ENCODE measurements around the gene FAM81A. TPM values are rescaled to one million over a fixed set of nuclear protein-coding genes. Genes with fewer than 3 reads are reported as not detected.

FAM81A gene
- total and polyA plus RNA-seq, 12 donors = 0.08 to 0.96 (median 0.28) TPM; not detected in 4

DNA sequence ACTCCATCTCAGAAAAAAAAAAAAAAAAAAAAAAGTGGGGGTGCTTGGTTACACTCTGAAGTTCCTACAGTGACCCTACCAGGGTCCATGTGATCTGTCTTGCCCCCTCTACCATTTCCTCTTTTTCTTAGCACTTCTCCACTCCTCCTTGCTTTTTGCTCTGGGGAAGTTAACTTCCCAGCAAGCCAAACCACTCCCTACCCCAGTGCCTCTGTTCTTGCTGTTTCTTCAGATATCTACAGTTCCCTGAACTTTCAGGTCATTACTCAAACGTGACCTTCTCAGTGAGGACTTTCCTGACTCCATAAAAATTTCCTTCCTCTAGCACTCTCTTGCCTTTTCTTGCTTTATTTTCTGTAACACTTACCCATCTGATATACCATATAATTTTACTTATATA is 112.5 kb downstream of the FAM81A start:
- no peak overlapping the region for H3K4me3 ChIP-seq
- 10 to 14% (median 13%) methylated on average over 1 of the region's 1 CpG for WGBS, 4 donors
- intact Hi-C loops (cut with DNase I) = no loop called here
- no peaks in the 10 kb centered on the region for H3K27me3 ChIP-seq
- DNase-seq = peak in 2 of 7 donors; percentile 4 to 18
- no peaks in the 10 kb centered on the region for H3K9me3 ChIP-seq (replicated peaks in 1 of 3)
- no peak overlapping the region for H3K27ac ChIP-seq
- H3K4me1 ChIP-seq (replicated peaks in 1 of 2) = no peaks in the 10 kb centered on the region
- no peaks in the 10 kb centered on the region for H3K36me3 ChIP-seq (replicated peaks in 1 of 2)
- TF ChIP-seq, protein P1, sequence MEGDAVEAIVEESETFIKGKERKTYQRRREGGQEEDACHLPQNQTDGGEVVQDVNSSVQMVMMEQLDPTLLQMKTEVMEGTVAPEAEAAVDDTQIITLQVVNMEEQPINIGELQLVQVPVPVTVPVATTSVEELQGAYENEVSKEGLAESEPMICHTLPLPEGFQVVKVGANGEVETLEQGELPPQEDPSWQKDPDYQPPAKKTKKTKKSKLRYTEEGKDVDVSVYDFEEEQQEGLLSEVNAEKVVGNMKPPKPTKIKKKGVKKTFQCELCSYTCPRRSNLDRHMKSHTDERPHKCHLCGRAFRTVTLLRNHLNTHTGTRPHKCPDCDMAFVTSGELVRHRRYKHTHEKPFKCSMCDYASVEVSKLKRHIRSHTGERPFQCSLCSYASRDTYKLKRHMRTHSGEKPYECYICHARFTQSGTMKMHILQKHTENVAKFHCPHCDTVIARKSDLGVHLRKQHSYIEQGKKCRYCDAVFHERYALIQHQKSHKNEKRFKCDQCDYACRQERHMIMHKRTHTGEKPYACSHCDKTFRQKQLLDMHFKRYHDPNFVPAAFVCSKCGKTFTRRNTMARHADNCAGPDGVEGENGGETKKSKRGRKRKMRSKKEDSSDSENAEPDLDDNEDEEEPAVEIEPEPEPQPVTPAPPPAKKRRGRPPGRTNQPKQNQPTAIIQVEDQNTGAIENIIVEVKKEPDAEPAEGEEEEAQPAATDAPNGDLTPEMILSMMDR (IDR thresholded peaks at IDR 0.05) = no peak
- TF ChIP-seq POLR2A (IDR thresholded peaks at IDR 0.05) = no peak

GRCh38 chr15:59550956-59551355 is 113.0 kb downstream of the FAM81A start:
- H3K27ac ChIP-seq = no peak overlapping the region

DNA sequence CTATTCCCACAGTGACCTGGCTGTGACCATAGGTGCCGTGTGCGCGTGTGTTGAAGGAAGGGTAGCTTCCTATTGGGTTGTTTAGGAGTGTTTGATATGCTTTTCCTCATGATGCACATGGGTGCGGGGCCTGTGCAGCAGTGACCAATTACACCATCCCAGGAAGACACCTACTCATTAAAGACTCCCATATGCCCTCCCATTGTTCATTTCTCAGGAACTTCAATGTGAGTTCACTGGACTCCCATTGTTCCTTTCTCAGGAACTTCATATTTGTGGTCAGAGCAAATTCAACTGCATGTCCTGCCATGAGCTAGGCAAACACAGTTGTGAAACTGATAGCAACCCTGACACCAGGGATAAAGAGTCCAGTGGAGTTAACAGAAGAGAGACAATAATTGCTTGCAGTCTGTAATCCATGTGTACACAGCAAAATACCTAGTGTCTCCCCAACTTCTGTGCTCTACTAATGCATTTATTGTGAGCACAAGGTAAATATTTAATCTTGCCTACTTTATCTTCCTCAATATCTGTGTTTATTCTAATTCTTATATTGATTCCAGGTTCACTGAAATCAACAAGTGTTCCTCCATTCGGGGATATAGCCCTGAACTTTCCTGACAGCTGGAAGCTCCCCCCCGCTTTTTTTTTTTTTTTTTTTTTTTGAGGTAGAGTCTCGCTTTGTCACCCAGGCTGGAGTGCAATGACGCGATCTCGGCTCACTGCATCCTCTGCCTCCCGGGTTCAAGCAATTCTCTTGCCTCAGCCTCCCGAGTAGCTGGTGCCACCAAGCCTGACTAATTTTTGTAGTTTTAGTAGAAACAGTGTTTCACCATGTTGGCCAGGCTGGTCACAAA is 116.1 kb downstream of the FAM81A start:
- Histone ChIP-seq H3K9me3 (replicated peaks in 1 of 3) (no peaks in the 10 kb centered on the region), H3K36me3 (replicated peaks in 1 of 2) (no peaks in the 10 kb centered on the region), H3K27ac (no peak overlapping the region), H3K4me3 (no peak overlapping the region), H3K4me1 (replicated peaks in 1 of 2) (no peaks in the 10 kb centered on the region), H3K27me3 (no peaks in the 10 kb centered on the region)
- 88 to 96% (median 94%) methylated on average over 9 to 12 of the region's 12 CpGs for WGBS, 4 donors
- TF ChIP-seq, protein P1 (IDR thresholded peaks at IDR 0.05) = no peak
- no peak for TF ChIP-seq POLR2A (IDR thresholded peaks at IDR 0.05)
- DNase-seq = no peak
- intact Hi-C loops (cut with DNase I) = no loop called here

More at GRCh38 chr15:59550956-59551355, 113.0 kb downstream of the FAM81A start:
- no peak for TF ChIP-seq POLR2A (IDR thresholded peaks at IDR 0.05)
- TF ChIP-seq, protein P1 (IDR thresholded peaks at IDR 0.05) = no peak
- WGBS, 4 donors = 57 to 62% (median 57%) methylated on average over 3 of the region's 3 CpGs
- H3K4me3 ChIP-seq = no peak overlapping the region
- no peaks in the 10 kb centered on the region for H3K27me3 ChIP-seq
- H3K9me3 ChIP-seq (replicated peaks in 1 of 3) = no peaks in the 10 kb centered on the region
- H3K36me3 ChIP-seq (replicated peaks in 1 of 2) = no peaks in the 10 kb centered on the region
- DNase-seq = no peak
- intact Hi-C loops (cut with DNase I) = no loop called here
- no peaks in the 10 kb centered on the region for H3K4me1 ChIP-seq (replicated peaks in 1 of 2)

GRCh38 chr15:59555696-59556095 is 117.7 kb downstream of the FAM81A start:
- H3K27me3 ChIP-seq = no peaks in the 10 kb centered on the region
- no peaks in the 10 kb centered on the region for H3K4me1 ChIP-seq (replicated peaks in 1 of 2)
- DNase-seq = no peak
- intact Hi-C loops (cut with DNase I) = no loop called here
- H3K4me3 ChIP-seq = no peak overlapping the region
- TF ChIP-seq POLR2A (IDR thresholded peaks at IDR 0.05) = no peak
- TF ChIP-seq, protein P1 (IDR thresholded peaks at IDR 0.05) = no peak
- WGBS, 4 donors = 79 to 88% (median 80%) methylated on average over 4 of the region's 4 CpGs
- H3K9me3 ChIP-seq (replicated peaks in 1 of 3) = no peaks in the 10 kb centered on the region
- no peak overlapping the region for H3K27ac ChIP-seq
- no peaks in the 10 kb centered on the region for H3K36me3 ChIP-seq (replicated peaks in 1 of 2)
